HEK293 (cell line): ENCODE measurements around the gene FBXO33.

Source experiments
- CTCF ChIP-seq: fragments of 450-650 bp; formaldehyde crosslinking; IDR thresholded peaks from 2 replicates; pipeline ENCODE4 v1.5.1; 2016; ENCODE audit warnings: missing biosample characterization, missing genetic modification characterization
- GFI1B ChIP-seq: fragments of 450-650 bp; formaldehyde crosslinking; IDR thresholded peaks from 2 replicates; pipeline ENCODE4 v1.5.1; 2016; ENCODE audit warnings: missing biosample characterization, missing genetic modification characterization
- GLI4 ChIP-seq: fragments of 450-650 bp; formaldehyde crosslinking; IDR thresholded peaks from 2 replicates; pipeline ENCODE4 v1.5.1; 2016; ENCODE audit warnings: missing biosample characterization, missing genetic modification characterization
- HIC1 ChIP-seq: fragments of 450-650 bp; formaldehyde crosslinking; IDR thresholded peaks from 2 replicates; pipeline ENCODE4 v1.5.1; 2016; ENCODE audit warnings: missing biosample characterization, missing genetic modification characterization
- IKZF3 ChIP-seq: fragments of 450-650 bp; IDR thresholded peaks from 2 replicates; pipeline ENCODE4 v1.5.0; 2018; ENCODE audit warnings: missing biosample characterization, mild to moderate bottlenecking, missing genetic modification characterization, moderate library complexity
- KLF1 ChIP-seq: fragments of 450-650 bp; formaldehyde crosslinking; IDR thresholded peaks from 2 replicates; pipeline ENCODE4 v1.5.1; 2016; ENCODE audit warnings: missing biosample characterization, missing genetic modification characterization
- KLF16 ChIP-seq: fragments of 450-650 bp; formaldehyde crosslinking; IDR thresholded peaks from 2 replicates; pipeline ENCODE4 v1.5.1; 2017; ENCODE audit warnings: missing biosample characterization, missing genetic modification characterization
- KLF8 ChIP-seq: fragments of 450-650 bp; formaldehyde crosslinking; IDR thresholded peaks from 2 replicates; pipeline ENCODE4 v1.5.1; 2016; ENCODE audit warnings: missing biosample characterization, missing genetic modification characterization
- KLF9 ChIP-seq: fragments of 450-650 bp; formaldehyde crosslinking; IDR thresholded peaks from 2 replicates; pipeline ENCODE4 v1.5.1; 2016; ENCODE audit warnings: missing biosample characterization, missing genetic modification characterization, low read depth
- MZF1 ChIP-seq: fragments of 450-650 bp; formaldehyde crosslinking; IDR thresholded peaks from 2 replicates; pipeline ENCODE4 v1.5.1; 2017; ENCODE audit warnings: missing biosample characterization, missing genetic modification characterization, borderline replicate concordance
- PRDM2 ChIP-seq: fragments of 450-650 bp; formaldehyde crosslinking; IDR thresholded peaks from 2 replicates; pipeline ENCODE4 v1.5.1; 2016; ENCODE audit warnings: missing biosample characterization, missing genetic modification characterization, borderline replicate concordance
- SCRT2 ChIP-seq: fragments of 450-650 bp; formaldehyde crosslinking; IDR thresholded peaks from 2 replicates; pipeline ENCODE4 v1.5.1; 2016; ENCODE audit warnings: missing biosample characterization, missing genetic modification characterization
- SP2 ChIP-seq: fragments of 450-650 bp; formaldehyde crosslinking; IDR thresholded peaks from 2 replicates; pipeline ENCODE4 v1.5.1; 2016; ENCODE audit warnings: missing biosample characterization, missing genetic modification characterization
- TRIM28 ChIP-seq: IDR thresholded peaks from 2 replicates; pipeline ENCODE4 v1.6.1; 2011; ENCODE audit warnings: low read length, control low read depth, borderline replicate concordance
- ZBTB1 ChIP-seq: fragments of 450-650 bp; formaldehyde crosslinking; IDR thresholded peaks from 2 replicates; pipeline ENCODE4 v1.5.1; 2016; ENCODE audit warnings: missing biosample characterization, missing genetic modification characterization
- ZBTB8A ChIP-seq: fragments of 450-650 bp; formaldehyde crosslinking; IDR thresholded peaks from 2 replicates; pipeline ENCODE4 v1.5.1; 2016; ENCODE audit warnings: missing biosample characterization, missing genetic modification characterization
- ZFHX2 ChIP-seq: fragments of 450-650 bp; formaldehyde crosslinking; conservative IDR thresholded peaks from 2 replicates; pipeline ENCODE4 v1.5.1; 2016; ENCODE audit warnings: missing biosample characterization, missing genetic modification characterization
- ZNF2 ChIP-seq: fragments of 450-650 bp; formaldehyde crosslinking; IDR thresholded peaks from 2 replicates; pipeline ENCODE4 v1.5.1; 2016; ENCODE audit warnings: missing biosample characterization, missing genetic modification characterization
- ZNF335 ChIP-seq: fragments of 450-650 bp; formaldehyde crosslinking; conservative IDR thresholded peaks from 2 replicates; pipeline ENCODE4 v1.5.1; 2016; ENCODE audit warnings: missing biosample characterization, missing genetic modification characterization
- ZNF449 ChIP-seq: fragments of 450-650 bp; formaldehyde crosslinking; IDR thresholded peaks from 2 replicates; pipeline ENCODE4 v1.5.1; 2017; ENCODE audit warnings: missing biosample characterization, mild to moderate bottlenecking, missing genetic modification characterization, moderate library complexity
- ZNF521 ChIP-seq: fragments of 450-650 bp; formaldehyde crosslinking; IDR thresholded peaks from 2 replicates; pipeline ENCODE4 v1.5.1; 2017; ENCODE audit warnings: missing biosample characterization, mild to moderate bottlenecking, missing genetic modification characterization
- ZNF600 ChIP-seq: fragments of 450-650 bp; formaldehyde crosslinking; IDR thresholded peaks from 2 replicates; pipeline ENCODE4 v1.5.1; 2016; ENCODE audit warnings: missing biosample characterization, missing genetic modification characterization
- ZNF654 ChIP-seq: fragments of 450-650 bp; formaldehyde crosslinking; IDR thresholded peaks from 2 replicates; pipeline ENCODE4 v1.5.1; 2016; ENCODE audit warnings: low read depth, missing biosample characterization, missing genetic modification characterization
- ZNF792 ChIP-seq: fragments of 450-650 bp; formaldehyde crosslinking; IDR thresholded peaks from 2 replicates; pipeline ENCODE4 v1.5.1; 2016; ENCODE audit warnings: missing biosample characterization, missing genetic modification characterization
- ZSCAN30 ChIP-seq: fragments of 450-650 bp; IDR thresholded peaks from 2 replicates; pipeline ENCODE4 v1.5.1; 2018; ENCODE audit warnings: missing biosample characterization, mild to moderate bottlenecking, missing genetic modification characterization, moderate library complexity
- TF ChIP-seq, protein P1 (sequence below): fragments of 450-650 bp; formaldehyde crosslinking; optimal IDR thresholded peaks from 2 replicates; pipeline ENCODE3; 2016; ENCODE audit warnings: missing biosample characterization, mild to moderate bottlenecking, missing genetic modification characterization

FBXO33 gene

GRCh38 chr14:39432619-39433451 is 602 bp upstream of the FBXO33 start (continued):
- TF ChIP-seq PRDM2 (tag by site-specific recombination) (no peak), KLF16 (tag by site-specific recombination) (peak; percentile 66), TRIM28 (0 out of 2 replicates have a peak, but pooled peaks have one; percentile 27), KLF1 (tag by site-specific recombination) (peak; percentile 60), ZNF654 (0 out of 2 replicates have a peak, but pooled peaks have one; percentile 4), KLF8 (tag by site-specific recombination) (peak; percentile 65), ZBTB8A (tag by site-specific recombination) (peak; percentile 98), ZBTB1 (no peak), MZF1 (tag by site-specific recombination) (peak; percentile 10; the same call in 1 of the 2 replicates), ZFHX2 (0 out of 2 replicates have a peak, but pooled peaks have one; percentile 18), HIC1 (tag by site-specific recombination) (peak; percentile 58), KLF9 (tag by site-specific recombination) (peak; percentile 79), ZNF335 (tag by site-specific recombination) (peak; percentile 88), ZNF2 (tag by site-specific recombination) (peak; percentile 19; the same call in 1 of the 2 replicates), ZNF521 (tag by site-specific recombination) (no peak), ZNF792 (tag by site-specific recombination) (no peak), ZSCAN30 (tag by site-specific recombination) (peak; percentile 45; the same call in 1 of the 2 replicates), CTCF (tag by site-specific recombination) (peak; percentile 53), SCRT2 (0 out of 2 replicates have a peak, but pooled peaks have one; percentile 12), GLI4 (tag by site-specific recombination) (no peak), SP2 (peak; percentile 67), ZNF600 (peak; percentile 78), IKZF3 (tag by site-specific recombination) (peak; percentile 60; the same call in 1 of the 2 replicates), ZNF449 (tag by site-specific recombination) (peak; percentile 74), GFI1B (peak; percentile 27; the same call in 1 of the 2 replicates)
- TF ChIP-seq, protein P1, sequence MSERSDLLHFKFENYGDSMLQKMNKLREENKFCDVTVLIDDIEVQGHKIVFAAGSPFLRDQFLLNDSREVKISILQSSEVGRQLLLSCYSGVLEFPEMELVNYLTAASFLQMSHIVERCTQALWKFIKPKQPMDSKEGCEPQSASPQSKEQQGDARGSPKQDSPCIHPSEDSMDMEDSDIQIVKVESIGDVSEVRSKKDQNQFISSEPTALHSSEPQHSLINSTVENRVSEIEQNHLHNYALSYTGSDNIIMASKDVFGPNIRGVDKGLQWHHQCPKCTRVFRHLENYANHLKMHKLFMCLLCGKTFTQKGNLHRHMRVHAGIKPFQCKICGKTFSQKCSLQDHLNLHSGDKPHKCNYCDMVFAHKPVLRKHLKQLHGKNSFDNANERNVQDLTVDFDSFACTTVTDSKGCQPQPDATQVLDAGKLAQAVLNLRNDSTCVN (tag by site-specific recombination): peak; percentile 32
